ENCODE results near the gene USH1C.

DNA sequence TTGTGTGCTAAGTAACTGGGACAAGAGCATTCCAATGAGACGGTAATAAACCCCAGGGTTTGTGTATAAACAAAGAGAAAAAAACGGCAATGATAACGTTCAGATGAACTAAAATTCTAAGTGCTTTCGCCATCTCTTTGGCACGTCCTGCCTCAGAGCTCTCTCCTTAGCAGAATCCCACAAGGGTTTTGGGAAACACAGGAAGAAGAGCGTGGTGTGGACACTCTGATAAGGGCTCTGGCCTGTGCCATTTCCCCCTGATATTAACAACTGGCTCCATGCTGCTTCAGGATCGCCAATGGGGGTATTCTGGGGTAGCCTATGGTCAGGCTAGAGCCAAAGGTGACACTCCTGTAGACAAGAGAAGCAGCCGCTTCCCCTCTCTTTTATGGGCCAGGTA is 85.9 kb downstream of the USH1C start:
- no peak for TF ChIP-seq EP300 (IDR thresholded peaks at IDR 0.05; ENCODE audit: low read depth in 2 of 2, low read length in 2 of 2)
- TF ChIP-seq EP300 (CRISPR knock-in tag; IDR thresholded peaks at IDR 0.05; ENCODE audit: borderline replicate concordance): no peak
- TF ChIP-seq, protein P1, sequence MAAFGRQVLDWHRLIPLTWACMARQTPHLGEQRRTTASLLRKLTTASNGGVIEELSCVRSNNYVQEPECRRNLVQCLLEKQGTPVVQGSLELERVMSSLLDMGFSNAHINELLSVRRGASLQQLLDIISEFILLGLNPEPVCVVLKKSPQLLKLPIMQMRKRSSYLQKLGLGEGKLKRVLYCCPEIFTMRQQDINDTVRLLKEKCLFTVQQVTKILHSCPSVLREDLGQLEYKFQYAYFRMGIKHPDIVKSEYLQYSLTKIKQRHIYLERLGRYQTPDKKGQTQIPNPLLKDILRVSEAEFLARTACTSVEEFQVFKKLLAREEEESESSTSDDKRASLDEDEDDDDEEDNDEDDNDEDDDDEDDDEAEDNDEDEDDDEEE (CRISPR knock-in tag; IDR thresholded peaks at IDR 0.05): no peak
- no peak for TF ChIP-seq RAD51 (IDR thresholded peaks at IDR 0.05; ENCODE audit: borderline replicate concordance)
- TF ChIP-seq ELF1 (CRISPR knock-in tag; IDR thresholded peaks at IDR 0.05): no peak
